Nephron (organoid): Measurements from ENCODE around the gene BMPR1B.
A peak's percentile ranks its signal among the peaks of the same experiment; 100 is the strongest.

ENCODE experiments used
- H3K27ac Mint-ChIP-seq, 3 experiments: 2 replicates each; pipeline ENCODE4 v1.8.0; 2020; ENCODE audit warnings: mixed read lengths in 3 of 3, mild to moderate bottlenecking in 2 of 3, moderate library complexity in 1 of 3
- H3K27me3 Mint-ChIP-seq: 2 replicates; pipeline ENCODE4 v1.8.0; 2021; ENCODE audit warnings: low read depth, mild to moderate bottlenecking, moderate library complexity, mixed read lengths
- H3K36me3 Mint-ChIP-seq: 2 replicates; pipeline ENCODE4 v1.8.0; 2020; ENCODE audit warnings: low read depth, mixed read lengths
- H3K4me1 Mint-ChIP-seq: 2 replicates; pipeline ENCODE4 v1.8.0; 2020; ENCODE audit warnings: mixed read lengths
- H3K4me3 Mint-ChIP-seq, 3 experiments: 2 replicates each; pipeline ENCODE4 v1.8.0; 2020; ENCODE audit warnings: mild to moderate bottlenecking in 3 of 3, mixed read lengths in 3 of 3, moderate library complexity in 2 of 3
- H3K9me3 Mint-ChIP-seq: 2 replicates; pipeline ENCODE4 v1.8.0; 2020; ENCODE audit warnings: mixed read lengths
- CTCF ChIP-seq, 3 experiments: fragments of 200-600 bp; sonication (generic); IDR thresholded peaks; one replicate each; pipeline ENCODE4 v1.5.0; 2021; ENCODE audit warnings: antibody characterized with exemption in 3 of 3; ENCODE audit not compliant: unreplicated experiment in 3 of 3

BMPR1B gene

GRCh38 chr4:94758141-94758699 lies 465 bp downstream of the BMPR1B start:
- Mint-ChIP-seq H3K4me3 (peak overlapping the region; percentile 91 to 93 (median 93)), H3K4me1 (peaks cover 10% of the 10 kb centered on the region), H3K27ac (peak overlapping the region; percentile 90 to 94 (median 91)), H3K9me3 (no peaks in the 10 kb centered on the region), H3K36me3 (no peaks in the 10 kb centered on the region), H3K27me3 (peaks cover 86% of the 10 kb centered on the region)
- TF ChIP-seq CTCF (IDR thresholded peaks at IDR 0.05; ENCODE audit: unreplicated experiment in 3 of 3) = no peak

DNA sequence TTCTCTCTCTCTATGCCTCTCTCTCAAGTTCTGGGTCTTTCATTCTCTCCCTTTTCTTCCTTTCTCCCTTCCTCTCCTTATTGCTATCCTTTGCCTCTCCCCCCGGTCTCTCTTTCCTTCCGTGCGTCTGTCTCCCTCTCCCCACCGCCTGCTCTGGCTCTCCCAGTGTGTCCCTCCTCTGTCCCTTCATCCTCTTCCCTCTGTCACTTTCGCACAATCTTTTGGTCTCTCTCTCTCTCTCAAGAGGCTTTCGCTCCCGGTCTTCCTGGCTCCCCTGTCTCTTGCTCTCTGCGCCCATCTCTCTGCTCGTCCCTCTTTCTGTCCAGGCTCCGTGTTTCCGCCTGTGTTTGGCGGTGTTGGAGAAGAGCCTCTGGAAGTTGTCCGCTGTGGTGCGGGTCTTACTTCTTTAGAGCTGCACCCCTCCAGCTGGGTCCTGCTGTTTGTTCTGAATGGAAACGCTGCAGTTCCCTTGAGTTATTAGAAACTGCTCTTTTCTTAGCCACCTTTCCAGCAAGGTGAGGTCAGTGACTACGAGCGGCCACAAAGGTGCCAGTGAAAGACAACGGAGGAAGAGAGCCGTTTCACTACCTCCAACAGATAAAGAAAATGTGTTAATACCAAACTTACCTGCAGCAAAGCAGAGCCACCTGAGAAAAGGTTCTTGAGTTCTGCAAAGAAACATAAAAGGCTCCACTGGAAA lies 1.1 kb downstream of the BMPR1B start:
- Mint-ChIP-seq H3K4me1 (peaks cover 10% of the 10 kb centered on the region), H3K27ac (peak overlapping the region; percentile 83 to 94 (median 91)), H3K36me3 (no peaks in the 10 kb centered on the region), H3K4me3 (peak overlapping the region; percentile 91 to 93 (median 93)), H3K27me3 (peaks cover 82% of the 10 kb centered on the region), H3K9me3 (no peaks in the 10 kb centered on the region)
- no peak for TF ChIP-seq CTCF (IDR thresholded peaks at IDR 0.05; ENCODE audit: unreplicated experiment in 3 of 3)

DNA sequence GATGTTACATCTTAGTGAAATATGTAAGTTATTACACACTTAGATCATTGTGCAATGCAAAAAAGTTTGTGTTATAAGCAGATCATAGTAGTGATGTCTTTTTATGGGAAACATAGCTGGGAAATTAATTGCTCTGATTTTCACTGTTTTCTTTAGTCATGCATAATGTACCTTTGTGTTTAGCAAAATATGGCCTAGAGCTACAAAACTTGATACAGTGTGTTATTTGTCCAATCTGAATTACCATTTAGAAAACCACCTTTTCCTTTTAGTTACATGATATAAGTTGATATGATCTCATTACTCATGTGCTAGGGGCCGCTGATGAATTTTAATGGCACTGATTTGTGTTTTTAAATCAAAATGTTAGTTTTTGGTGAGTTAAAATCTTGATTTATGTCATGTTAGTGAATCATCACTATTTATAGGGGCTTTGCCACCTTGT lies 2.0 kb downstream of the BMPR1B start:
- Mint-ChIP-seq H3K4me3 (peak overlapping the region; percentile 91 to 93 (median 93)), H3K4me1 (peaks cover 10% of the 10 kb centered on the region), H3K27me3 (peaks cover 73% of the 10 kb centered on the region), H3K36me3 (no peaks in the 10 kb centered on the region), H3K27ac (peak overlapping the region; percentile 83 to 94 (median 91)), H3K9me3 (no peaks in the 10 kb centered on the region)
- TF ChIP-seq CTCF (IDR thresholded peaks at IDR 0.05; ENCODE audit: unreplicated experiment in 3 of 3) = no peak

DNA sequence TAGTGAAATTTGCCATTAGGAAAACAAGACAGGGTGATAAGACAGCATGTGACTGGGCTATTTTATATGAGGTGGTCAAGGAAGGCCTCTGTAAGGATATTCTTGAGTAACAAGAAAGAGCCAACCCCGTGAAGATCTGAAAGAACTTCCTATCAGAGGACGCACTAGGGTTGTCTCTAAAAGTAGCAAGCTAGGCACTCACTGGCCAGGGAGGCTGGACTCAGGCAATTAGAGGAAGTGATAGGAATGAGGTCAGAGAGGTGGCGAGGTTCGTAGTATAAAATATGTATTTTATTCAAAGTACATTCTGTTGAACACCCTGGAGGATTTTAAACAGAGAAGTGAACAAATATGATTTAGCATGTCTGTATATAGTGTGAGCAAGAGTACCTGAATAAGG lies 4.6 kb downstream of the BMPR1B start:
- peaks cover 49% of the 10 kb centered on the region for H3K27me3 Mint-ChIP-seq
- H3K36me3 Mint-ChIP-seq = no peaks in the 10 kb centered on the region
- no peak overlapping the region for H3K27ac Mint-ChIP-seq
- H3K4me1 Mint-ChIP-seq = peaks cover 2% of the 10 kb centered on the region
- no peaks in the 10 kb centered on the region for H3K9me3 Mint-ChIP-seq
- TF ChIP-seq CTCF (IDR thresholded peaks at IDR 0.05; ENCODE audit: unreplicated experiment in 3 of 3) = no peak
- no peak overlapping the region for H3K4me3 Mint-ChIP-seq

- Mint-ChIP-seq H3K4me1 (no peaks in the 10 kb centered on the region), H3K36me3 (no peaks in the 10 kb centered on the region), H3K4me3 (no peak overlapping the region), H3K9me3 (no peaks in the 10 kb centered on the region), H3K27me3 (peaks cover 43% of the 10 kb centered on the region), H3K27ac (no peak overlapping the region)
- no peak for TF ChIP-seq CTCF (IDR thresholded peaks at IDR 0.05; ENCODE audit: unreplicated experiment in 3 of 3)
Measured at GRCh38 chr4:94763005-94763404, 5.2 kb downstream of the BMPR1B start.

GRCh38 chr4:94763500-94763899 lies 5.7 kb downstream of the BMPR1B start:
- H3K4me1 Mint-ChIP-seq = no peaks in the 10 kb centered on the region
- H3K27me3 Mint-ChIP-seq = peaks cover 44% of the 10 kb centered on the region
- H3K27ac Mint-ChIP-seq = no peak overlapping the region
- no peak for TF ChIP-seq CTCF (IDR thresholded peaks at IDR 0.05; ENCODE audit: unreplicated experiment in 3 of 3)
- no peaks in the 10 kb centered on the region for H3K36me3 Mint-ChIP-seq
- H3K9me3 Mint-ChIP-seq = no peaks in the 10 kb centered on the region
- no peak overlapping the region for H3K4me3 Mint-ChIP-seq
